NCI-H2196 treated with DMSO at 0.1 percent for 48 hours (cell line): ENCODE data around the gene NANOGP8.
"Not testable (repeated sequence)": the region's sequence is repeated elsewhere in the genome, so short reads cannot be mapped to it uniquely, and the experiment has no call there.

Experiments
- DNase-seq: peaks from one replicate; lab custom pipeline; 2025; ENCODE audit not compliant: unreplicated experiment; lab: John Stamatoyannopoulos, UW

Gene NANOGP8

GRCh38 chr15:35085176-35085919, at the start of gene NANOGP8:
Gene NANOGP8, minus strand, starts transcription at chr15:35085295. Its CDS starts 185 bp downstream, at chr15:35085110.
- DNase-seq = not testable (repeated sequence)

GRCh38 chr15:35134299-35134698, 49.2 kb upstream of the NANOGP8 start:
- DNase-seq = no peak

DNA sequence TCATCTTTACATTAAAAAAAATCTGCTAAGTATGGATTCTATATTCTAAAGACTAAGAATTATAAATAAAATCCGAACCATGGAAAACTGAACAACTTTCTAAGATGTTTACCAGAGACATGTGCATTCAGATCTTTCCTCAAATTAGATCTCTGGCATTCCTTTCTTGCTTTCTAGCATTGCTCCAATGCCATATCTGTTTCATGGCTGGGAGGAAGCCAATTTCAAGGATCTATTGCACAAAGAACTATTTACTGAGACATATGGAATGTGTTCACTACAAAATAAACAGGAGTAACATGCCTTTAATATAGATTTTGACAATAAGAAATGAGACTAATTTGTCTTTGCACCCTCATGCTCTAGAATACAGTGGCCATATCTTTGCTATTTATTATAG, 45.1 kb upstream of the NANOGP8 start:
- DNase-seq = no peak

DNA sequence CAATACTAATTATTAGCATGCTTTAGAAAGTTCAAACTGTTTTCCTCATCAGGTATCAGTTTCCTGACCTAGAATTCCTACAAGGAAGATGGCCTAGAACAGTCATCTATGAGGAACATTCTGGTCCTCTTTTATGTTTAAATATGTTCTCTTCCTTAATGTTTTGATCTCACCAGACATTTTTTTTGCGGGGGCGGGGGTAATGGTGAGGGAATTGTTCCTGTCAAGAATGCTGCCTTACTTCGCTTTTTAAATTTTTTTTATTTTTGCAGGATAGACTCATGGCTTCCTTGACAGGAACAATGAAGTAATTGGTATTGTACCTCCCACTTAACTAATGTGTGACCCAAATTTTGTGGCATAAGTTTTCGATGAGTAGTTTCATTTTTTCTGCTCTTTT, 44.3 kb upstream of the NANOGP8 start:
- no peak for DNase-seq

GRCh38 chr15:35127717-35128116, 42.6 kb upstream of the NANOGP8 start:
- no peak for DNase-seq

DNA sequence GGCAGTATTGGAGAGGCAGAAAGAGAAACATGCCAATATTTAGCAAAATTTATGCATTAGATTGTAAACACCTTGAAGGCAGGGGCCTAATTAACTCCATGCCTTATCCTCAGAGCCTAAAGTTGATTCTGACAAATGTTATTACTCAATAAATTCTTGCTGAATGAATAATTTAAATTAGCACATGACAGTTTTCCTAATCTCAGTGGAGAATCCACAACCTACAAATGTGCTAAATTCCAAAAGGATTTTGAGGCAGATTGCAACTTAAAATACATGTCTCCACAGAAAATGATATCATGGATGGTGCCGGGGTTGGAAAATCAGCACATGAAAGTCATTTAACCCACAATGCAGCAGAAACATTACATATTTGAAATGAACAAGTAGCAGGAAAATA, 41.1 kb upstream of the NANOGP8 start:
- no peak for DNase-seq

GRCh38 chr15:35123743-35124142, 38.6 kb upstream of the NANOGP8 start:
- DNase-seq = no peak

DNA sequence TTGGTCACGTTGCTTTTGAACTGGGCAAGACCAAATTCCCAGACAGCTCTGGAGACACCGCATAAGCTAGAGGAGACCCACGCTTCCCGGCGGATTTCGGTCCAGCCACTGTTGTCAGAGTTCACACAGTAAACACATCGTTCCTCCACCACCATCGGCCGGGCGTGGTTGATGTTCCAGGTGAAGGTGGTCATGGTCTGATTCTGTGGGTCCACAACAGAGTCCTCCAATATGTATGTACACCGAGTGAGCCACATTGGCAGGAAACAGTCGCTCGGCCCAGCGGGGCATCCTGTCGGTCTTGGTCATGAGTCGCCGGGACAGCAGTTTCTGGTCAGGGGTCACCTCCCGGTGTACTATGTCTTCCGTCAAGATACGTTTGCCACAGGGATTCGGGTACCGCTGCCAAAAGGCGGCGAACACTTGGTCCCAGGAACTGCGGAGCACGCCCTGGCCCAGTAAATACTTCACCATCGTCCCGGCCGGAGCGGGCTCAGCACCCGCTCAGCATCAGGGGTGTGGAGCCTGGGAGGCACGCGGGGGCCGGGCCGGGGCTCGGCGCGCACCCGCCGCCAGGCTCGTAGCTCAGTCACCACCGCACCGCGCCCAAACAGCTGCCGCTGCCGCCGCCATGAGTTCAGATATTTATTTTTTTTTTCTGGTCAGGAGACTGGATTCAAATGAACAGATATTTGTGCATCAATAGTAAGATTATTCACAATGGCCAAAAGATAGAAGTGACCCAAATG, 36.7 kb upstream of the NANOGP8 start:
- no peak for DNase-seq

DNA sequence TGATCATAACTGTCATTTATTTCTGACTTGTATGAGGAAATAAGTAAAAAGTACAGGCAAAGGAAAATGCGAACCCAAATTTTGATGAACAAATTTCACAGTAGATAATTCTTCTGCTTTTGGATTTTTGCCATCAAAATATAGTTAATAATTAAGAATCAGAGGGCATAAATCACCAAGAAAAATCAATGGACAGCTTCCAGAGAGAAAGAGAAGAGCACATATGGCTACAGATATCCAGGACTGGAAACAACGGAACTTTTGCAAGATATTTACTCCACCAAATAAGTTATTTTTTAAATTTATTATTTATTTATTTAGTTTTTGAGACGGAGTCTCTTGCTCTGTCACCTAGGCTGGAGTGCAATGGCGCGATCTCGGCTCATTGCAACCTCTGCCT, 35.1 kb upstream of the NANOGP8 start:
- no peak for DNase-seq

- no peak for DNase-seq
Observed at GRCh38 chr15:35118960-35119359, 33.9 kb upstream of the NANOGP8 start.

DNA sequence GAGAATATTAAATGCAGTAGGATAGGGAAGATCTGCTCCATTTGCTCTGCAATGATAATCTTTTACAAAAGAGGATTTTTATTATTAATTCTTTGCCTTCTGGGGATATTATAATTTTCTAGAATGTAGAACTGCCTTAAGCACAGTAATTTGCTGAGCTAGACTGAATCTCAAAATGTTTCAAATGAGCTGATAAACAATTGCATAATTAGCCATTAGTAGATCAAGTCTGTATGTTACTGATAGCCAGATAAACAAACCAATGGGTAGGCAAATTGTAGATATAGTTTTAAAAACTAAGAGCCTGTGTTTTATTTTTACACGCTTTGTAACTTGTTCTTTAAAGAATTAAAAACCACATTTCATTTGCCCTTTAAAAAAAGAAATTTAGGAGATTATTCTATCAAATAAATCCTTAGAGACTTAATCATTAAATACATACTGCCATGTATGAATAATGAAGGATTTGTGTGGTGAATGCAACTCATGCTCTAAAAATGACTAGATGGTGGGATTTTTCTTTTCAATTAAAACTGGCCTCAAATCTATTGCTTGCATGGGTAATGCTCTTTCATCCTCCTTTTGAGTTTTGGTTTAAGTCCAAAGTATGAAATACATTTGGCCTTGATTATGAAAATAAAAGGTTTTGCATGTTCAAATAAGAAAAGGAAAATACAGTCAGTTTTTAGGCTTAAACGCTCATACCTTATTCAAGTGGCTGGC, 32.6 kb upstream of the NANOGP8 start:
- DNase-seq = no peak

DNA sequence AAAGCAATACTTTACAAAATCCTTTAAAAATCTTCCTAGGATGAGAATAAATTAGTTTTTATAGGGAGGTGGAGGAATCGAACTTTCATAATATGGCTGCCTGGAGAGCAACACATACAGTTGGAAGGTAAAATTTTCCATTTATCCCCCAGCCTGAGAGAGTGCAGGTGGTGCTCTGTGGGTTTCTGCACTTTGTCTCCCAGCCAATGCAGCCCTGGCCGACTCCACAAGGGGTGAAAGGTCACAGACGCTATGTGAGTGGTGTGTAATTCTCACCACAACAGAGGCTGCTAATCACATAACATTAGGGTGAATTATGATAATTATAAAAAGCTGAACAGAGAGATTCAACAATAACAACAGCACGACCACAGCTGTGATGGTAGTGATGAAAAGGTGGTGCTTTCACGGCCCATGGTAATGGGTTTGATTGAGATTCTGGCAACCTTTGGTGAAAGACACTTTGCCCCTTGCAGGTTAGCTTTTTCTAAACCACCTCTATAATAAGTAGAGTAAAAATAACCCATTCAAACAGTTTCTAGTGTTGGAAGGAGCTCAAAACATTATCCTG, 30.1 kb upstream of the NANOGP8 start:
- no peak for DNase-seq

DNA sequence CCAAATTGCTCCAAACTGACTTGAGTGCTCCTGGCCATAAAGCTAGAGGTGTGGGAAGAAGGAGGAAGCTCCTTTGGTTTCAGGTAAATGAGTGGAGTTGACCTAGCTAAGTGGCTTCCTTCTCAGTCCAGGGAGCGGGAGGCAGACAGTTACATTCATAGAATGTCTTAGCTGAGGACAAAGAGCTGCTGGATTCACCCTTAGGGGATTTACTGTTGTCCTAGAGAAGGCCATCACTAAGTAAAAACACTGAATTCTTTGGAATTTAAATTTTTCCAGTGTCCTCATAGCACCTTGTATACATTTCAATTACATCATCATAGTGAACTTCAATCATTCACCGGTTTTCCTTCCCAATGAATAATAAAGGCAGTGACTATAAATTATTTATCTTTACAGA, 27.3 kb upstream of the NANOGP8 start:
- no peak for DNase-seq

GRCh38 chr15:35111861-35112260, 26.8 kb upstream of the NANOGP8 start:
- DNase-seq = no peak

DNA sequence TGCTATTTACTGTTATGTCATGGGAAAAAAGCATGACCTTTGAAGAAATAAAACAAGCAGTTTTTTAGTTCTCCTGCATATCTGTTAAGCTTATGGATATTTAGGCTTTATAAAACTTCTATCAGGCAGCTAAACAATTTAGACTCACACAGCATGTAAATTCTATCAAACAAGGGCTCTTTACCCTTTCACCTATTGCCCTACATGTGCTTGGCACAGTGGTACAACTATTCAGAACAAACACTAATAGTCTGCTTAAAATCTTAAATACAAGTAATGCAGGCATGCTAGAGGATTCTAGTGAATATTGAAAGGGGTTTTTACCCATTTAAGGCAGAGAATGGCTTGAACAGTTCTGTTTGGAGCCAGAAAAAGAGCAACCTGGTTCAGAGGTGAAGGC, 23.4 kb upstream of the NANOGP8 start:
- DNase-seq = no peak

GRCh38 chr15:35107561-35107960, 22.5 kb upstream of the NANOGP8 start:
- DNase-seq = no peak

GRCh38 chr15:35107122-35107521, 22.0 kb upstream of the NANOGP8 start:
- no peak for DNase-seq

DNA sequence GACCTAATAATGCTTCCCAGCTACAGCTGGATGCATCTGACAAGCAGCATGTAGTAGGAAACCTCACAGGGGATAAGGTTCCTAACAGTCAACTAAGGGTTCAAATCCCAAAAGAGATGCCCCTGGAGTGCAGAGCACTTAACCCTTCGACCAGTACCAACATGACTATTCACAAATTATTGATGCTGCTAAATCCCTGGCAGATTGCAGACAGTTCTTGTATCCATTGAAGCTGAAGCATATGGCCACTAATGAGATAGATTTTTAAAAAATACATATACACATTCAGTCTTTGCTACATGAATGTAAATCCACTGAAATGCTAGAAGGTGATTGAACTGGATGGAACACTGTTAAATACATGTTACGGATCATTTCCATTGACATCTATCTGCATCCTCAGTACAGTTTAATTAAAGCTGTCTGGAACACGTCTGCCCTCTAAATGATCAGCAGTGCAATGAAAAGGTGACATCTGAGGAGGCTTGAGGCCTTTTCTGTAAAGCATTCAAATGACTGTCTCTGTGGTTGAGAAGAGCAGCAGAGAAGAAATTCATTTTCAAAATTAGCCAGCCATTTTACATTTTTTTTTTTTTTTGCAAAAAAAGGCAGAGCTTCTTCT, 19.5 kb upstream of the NANOGP8 start:
- DNase-seq = no peak

DNA sequence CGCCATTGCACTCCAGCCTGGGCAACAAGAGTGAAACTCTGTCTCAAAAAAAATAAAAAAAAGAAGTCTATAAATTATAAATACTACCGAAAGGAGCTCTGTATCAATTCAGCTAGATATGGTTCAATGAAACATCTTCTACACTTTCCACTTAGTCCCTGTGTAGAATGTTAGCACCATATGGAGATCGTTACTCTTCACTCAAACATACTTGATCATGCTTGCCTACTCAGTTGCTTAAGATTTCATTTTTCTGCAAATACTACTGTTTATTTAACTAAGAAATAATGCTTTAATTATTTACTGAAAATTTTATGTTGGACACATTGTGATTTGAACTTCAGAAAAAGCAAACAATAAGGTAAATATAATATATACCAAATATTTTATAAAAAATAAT, 17.1 kb upstream of the NANOGP8 start:
- DNase-seq = no peak

DNA sequence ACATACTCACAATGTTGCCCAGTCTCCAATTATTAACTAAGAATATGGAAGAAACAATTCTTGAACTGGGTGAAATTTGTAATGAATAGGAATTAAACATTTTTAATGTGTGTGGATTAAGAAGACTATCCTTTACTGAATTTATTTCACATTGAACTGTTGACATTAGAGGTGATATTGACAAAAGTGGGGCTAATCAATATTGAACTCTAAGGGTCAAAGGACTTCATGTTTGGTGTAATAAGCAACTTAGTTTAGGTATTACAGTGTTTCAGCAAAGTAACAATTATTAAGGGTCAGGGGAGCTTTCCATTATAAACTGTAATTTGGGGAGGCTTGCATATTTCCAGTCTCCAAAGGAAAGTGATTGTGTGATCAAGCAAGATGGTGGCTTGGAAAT, 16.2 kb upstream of the NANOGP8 start:
- DNase-seq = no peak

DNA sequence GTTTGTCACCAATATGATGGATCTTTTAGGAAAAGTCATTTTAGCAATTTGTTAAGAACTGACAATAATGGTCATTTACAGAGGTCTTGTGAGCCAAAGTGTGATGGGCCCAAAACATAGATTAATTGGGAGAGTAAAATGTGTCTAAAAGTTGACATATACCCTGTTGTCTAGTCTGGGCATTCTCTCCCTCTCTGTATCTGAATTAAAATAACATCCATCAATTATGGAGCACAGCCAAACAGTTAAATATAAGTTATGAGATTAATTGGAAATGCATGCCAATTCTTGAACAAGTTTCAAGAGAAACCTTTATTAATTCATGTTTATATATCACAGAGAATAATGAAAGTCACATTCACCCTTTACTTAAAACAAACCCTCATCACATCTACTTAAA, 13.6 kb upstream of the NANOGP8 start:
- no peak for DNase-seq
